ENCODE results near the gene TIMP3.

DNA sequence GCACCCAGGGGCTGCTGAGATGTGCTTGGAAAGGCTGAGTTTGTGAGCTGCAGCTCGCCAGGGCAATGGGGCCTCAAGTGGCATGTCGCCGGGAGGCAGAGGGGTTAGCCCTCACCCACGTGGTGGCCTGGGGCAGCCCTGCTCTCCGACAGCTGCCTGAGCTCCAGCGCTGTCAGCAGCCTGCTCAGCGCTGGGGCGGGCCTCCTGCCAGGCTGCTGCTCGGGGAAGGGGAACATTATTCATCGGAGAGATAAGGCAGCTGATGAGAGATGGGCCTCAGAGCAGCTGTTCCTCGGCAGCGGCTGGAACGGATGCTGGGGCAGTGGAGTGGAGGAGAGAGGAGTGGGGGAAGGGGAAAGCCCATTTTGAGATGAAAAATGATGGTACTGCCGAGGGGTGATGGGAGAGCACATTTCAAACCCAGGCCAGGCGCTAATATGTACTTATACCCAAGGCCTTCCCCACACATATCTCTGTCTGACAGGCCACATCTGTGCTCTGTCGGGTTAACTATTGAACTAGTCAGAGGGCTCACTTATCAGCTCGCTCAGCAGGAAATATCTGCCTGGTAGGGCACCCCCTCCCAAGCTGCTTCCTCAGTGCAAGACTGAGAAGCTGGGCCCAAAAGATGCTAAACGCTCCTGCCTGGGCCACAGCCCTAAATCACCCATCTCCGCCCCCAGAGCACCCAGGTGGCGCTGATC is 79.5 kb downstream of the TIMP3 start:
- TF ChIP-seq, protein P1, sequence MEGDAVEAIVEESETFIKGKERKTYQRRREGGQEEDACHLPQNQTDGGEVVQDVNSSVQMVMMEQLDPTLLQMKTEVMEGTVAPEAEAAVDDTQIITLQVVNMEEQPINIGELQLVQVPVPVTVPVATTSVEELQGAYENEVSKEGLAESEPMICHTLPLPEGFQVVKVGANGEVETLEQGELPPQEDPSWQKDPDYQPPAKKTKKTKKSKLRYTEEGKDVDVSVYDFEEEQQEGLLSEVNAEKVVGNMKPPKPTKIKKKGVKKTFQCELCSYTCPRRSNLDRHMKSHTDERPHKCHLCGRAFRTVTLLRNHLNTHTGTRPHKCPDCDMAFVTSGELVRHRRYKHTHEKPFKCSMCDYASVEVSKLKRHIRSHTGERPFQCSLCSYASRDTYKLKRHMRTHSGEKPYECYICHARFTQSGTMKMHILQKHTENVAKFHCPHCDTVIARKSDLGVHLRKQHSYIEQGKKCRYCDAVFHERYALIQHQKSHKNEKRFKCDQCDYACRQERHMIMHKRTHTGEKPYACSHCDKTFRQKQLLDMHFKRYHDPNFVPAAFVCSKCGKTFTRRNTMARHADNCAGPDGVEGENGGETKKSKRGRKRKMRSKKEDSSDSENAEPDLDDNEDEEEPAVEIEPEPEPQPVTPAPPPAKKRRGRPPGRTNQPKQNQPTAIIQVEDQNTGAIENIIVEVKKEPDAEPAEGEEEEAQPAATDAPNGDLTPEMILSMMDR (IDR thresholded peaks at IDR 0.05; ENCODE audit: poor library complexity, severe bottlenecking): no peak
- TF ChIP-seq, protein P2, sequence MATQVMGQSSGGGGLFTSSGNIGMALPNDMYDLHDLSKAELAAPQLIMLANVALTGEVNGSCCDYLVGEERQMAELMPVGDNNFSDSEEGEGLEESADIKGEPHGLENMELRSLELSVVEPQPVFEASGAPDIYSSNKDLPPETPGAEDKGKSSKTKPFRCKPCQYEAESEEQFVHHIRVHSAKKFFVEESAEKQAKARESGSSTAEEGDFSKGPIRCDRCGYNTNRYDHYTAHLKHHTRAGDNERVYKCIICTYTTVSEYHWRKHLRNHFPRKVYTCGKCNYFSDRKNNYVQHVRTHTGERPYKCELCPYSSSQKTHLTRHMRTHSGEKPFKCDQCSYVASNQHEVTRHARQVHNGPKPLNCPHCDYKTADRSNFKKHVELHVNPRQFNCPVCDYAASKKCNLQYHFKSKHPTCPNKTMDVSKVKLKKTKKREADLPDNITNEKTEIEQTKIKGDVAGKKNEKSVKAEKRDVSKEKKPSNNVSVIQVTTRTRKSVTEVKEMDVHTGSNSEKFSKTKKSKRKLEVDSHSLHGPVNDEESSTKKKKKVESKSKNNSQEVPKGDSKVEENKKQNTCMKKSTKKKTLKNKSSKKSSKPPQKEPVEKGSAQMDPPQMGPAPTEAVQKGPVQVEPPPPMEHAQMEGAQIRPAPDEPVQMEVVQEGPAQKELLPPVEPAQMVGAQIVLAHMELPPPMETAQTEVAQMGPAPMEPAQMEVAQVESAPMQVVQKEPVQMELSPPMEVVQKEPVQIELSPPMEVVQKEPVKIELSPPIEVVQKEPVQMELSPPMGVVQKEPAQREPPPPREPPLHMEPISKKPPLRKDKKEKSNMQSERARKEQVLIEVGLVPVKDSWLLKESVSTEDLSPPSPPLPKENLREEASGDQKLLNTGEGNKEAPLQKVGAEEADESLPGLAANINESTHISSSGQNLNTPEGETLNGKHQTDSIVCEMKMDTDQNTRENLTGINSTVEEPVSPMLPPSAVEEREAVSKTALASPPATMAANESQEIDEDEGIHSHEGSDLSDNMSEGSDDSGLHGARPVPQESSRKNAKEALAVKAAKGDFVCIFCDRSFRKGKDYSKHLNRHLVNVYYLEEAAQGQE (IDR thresholded peaks at IDR 0.05; ENCODE audit: borderline replicate concordance): no peak
- TF ChIP-seq EP300 (conservative IDR thresholded peaks at IDR 0.05; ENCODE audit: poor library complexity, severe bottlenecking) (peak; percentile 27), EZH2 (IDR thresholded peaks at IDR 0.05; ENCODE audit: borderline replicate concordance, insufficient read depth, low read length, poor library complexity, severe bottlenecking) (no peak), TAF1 (IDR thresholded peaks at IDR 0.05; ENCODE audit: low read depth) (no peak), SMC3 (conservative IDR thresholded peaks at IDR 0.05; ENCODE audit: poor library complexity) (no peak), MXI1 (conservative IDR thresholded peaks at IDR 0.05; ENCODE audit: poor library complexity, severe bottlenecking) (no peak), POLR2AphosphoS5 (IDR thresholded peaks at IDR 0.05) (no peak)
